HepG2 (cell line): ENCODE results near the gene DHRS12. TPM values are rescaled to one million over a fixed set of nuclear protein-coding genes. Genes with fewer than 3 reads are reported as not detected.

Experiments used
- ATAC-seq: fragments of 200-7000 bp; cut with Tn5 transposase; 3 replicates; pipeline ENCODE4 v1.9.1; 2020; ENCODE audit warnings: mild to moderate bottlenecking, moderate library complexity
- BruUV-seq: library from RNA; stranded (reverse); fragments of 400-500 nt; replicated peaks from 2 replicates; lab custom pipeline; 2021; lab: Mats Ljungman, UMichigan
- CTCF ChIA-PET: fragments of 300-600 bp; formaldehyde crosslinking; extraction: SDS; loops from one replicate; lab custom pipeline; 2021; ENCODE audit warnings: low total read pairs, inconsistent platforms, low intra/inter-chr PET ratio; lab: Yijun Ruan, JAX
- POLR2A ChIA-PET: fragments of 350-600 bp; sonication (Branson Sonifier 250); formaldehyde crosslinking; loops from one replicate; lab custom pipeline; 2020; ENCODE audit warnings: antibody characterized with exemption, inconsistent platforms; lab: Yijun Ruan, JAX
- DNase-seq: peaks from one replicate; pipeline ENCODE4 v3.0.0-alpha.2; 2015; ENCODE audit warnings: low spot score
- FAIRE-seq: peaks from 3 replicates; lab custom pipeline; 2011; peaks lifted over from hg19 to GRCh38; lab: Jason Lieb, UNC
- H2AFZ ChIP-seq: one replicate; pipeline ENCODE4 v1.6.1; 2011; ENCODE audit warnings: low read length, inconsistent platforms
- H3K27ac ChIP-seq: fragments of 300-600 bp; 3 replicates; pipeline ENCODE4 v1.8.0; 2011; ENCODE audit warnings: mixed run types, mild to moderate bottlenecking, mixed read lengths, low read length, inconsistent platforms; ENCODE audit not compliant: insufficient read depth; ENCODE audit errors: extremely low read length
- H3K27me3 ChIP-seq, 2 experiments: fragments of 200-600 bp in 1 of 2; 2 replicates in 1 of 2; 3 replicates in 1 of 2; pipeline versions ENCODE4 v1.6.0 to v1.8.0; 2011; ENCODE audit warnings: low read length in 2 of 2, mild to moderate bottlenecking in 2 of 2, moderate library complexity in 2 of 2, inconsistent platforms in 1 of 2; ENCODE audit not compliant: insufficient read depth in 2 of 2, control insufficient read depth in 1 of 2
- H3K36me3 ChIP-seq, 2 experiments: fragments of 200-600 bp in 1 of 2; replicated peaks in 1 of 2; 2 replicates in 1 of 2; 3 replicates in 1 of 2; pipeline versions ENCODE4 v1.5.1 to v1.8.0; 2011; ENCODE audit warnings: low read length in 2 of 2, inconsistent platforms in 1 of 2; ENCODE audit not compliant: insufficient read depth in 2 of 2, control insufficient read depth in 1 of 2
- H3K4me1 ChIP-seq: 2 replicates; pipeline ENCODE4 v1.5.1; 2012; ENCODE audit warnings: low read length, inconsistent platforms; ENCODE audit not compliant: insufficient read depth
- H3K4me2 ChIP-seq: 2 replicates; pipeline ENCODE4 v1.6.0; 2011; ENCODE audit warnings: low read depth, low read length, inconsistent platforms
- H3K4me3 ChIP-seq, 3 experiments: fragments of 200-600 bp in 1 of 3; sonication (generic), shearing (Covaris generic) in 1 of 3; replicated peaks in 1 of 3; 2 replicates each; pipeline ENCODE4 v1.5.1; 2011 to 2016; ENCODE audit warnings: low read length in 3 of 3, inconsistent platforms in 2 of 3, low read depth in 2 of 3, mild to moderate bottlenecking in 2 of 3, control low read depth in 1 of 3, mixed read lengths in 1 of 3; ENCODE audit not compliant: insufficient read depth in 1 of 3
- H3K79me2 ChIP-seq: one replicate; pipeline ENCODE4 v1.6.1; 2011; ENCODE audit warnings: low read length, inconsistent platforms; ENCODE audit not compliant: insufficient read depth
- H3K9ac ChIP-seq: 2 replicates; pipeline ENCODE4 v1.6.0; 2011; ENCODE audit warnings: mild to moderate bottlenecking, low read depth, low read length, inconsistent platforms; ENCODE audit not compliant: insufficient read depth
- H3K9me3 ChIP-seq: 2 replicates; pipeline ENCODE4 v1.5.1; 2012; ENCODE audit warnings: mild to moderate bottlenecking, low read length
- H4K20me1 ChIP-seq: 2 replicates; pipeline ENCODE4 v1.6.0; 2011; ENCODE audit warnings: inconsistent platforms, mild to moderate bottlenecking, low read length, moderate library complexity; ENCODE audit not compliant: insufficient read depth
- FOXK1 ChIP-seq: sonication (generic); formaldehyde crosslinking; IDR thresholded peaks from 2 replicates; pipeline ENCODE4 v1.4.0; 2020; ENCODE audit warnings: low read depth, missing genetic modification reagents, borderline replicate concordance
- KLF12 ChIP-seq: sonication (generic); formaldehyde crosslinking; IDR thresholded peaks from 2 replicates; pipeline ENCODE4 v1.4.0; 2020; ENCODE audit warnings: missing genetic modification reagents, borderline replicate concordance
- RAD21 ChIP-seq: fragments of 450-650 bp; formaldehyde crosslinking; IDR thresholded peaks from 2 replicates; pipeline ENCODE4 v1.5.0; 2020; ENCODE audit warnings: mild to moderate bottlenecking
- SALL2 ChIP-seq: sonication (generic); formaldehyde crosslinking; IDR thresholded peaks from 2 replicates; pipeline ENCODE4 v1.8.1; 2023; ENCODE audit warnings: mild to moderate bottlenecking, missing genetic modification reagents, inconsistent platforms
- SSRP1 ChIP-seq: IDR thresholded peaks from 2 replicates; pipeline ENCODE4 v1.6.1; 2016; ENCODE audit warnings: control low read depth
- STAG1 ChIP-seq: sonication (generic); formaldehyde crosslinking; IDR thresholded peaks from 2 replicates; pipeline ENCODE4 v1.4.0; 2020; ENCODE audit warnings: missing genetic modification reagents
- TARDBP ChIP-seq: sonication (generic); formaldehyde crosslinking; IDR thresholded peaks from 2 replicates; pipeline ENCODE4 v1.8.0; 2022; ENCODE audit warnings: mild to moderate bottlenecking, missing genetic modification reagents
- TCF12 ChIP-seq, 2 experiments: fragments of 450-650 bp in 1 of 2; sonication (generic) in 1 of 2; formaldehyde crosslinking in 1 of 2; IDR thresholded peaks; 2 replicates each; pipeline versions ENCODE4 v1.6.1 to v1.8.0; 2017 to 2022; ENCODE audit warnings: antibody characterized with exemption in 1 of 2, mild to moderate bottlenecking in 1 of 2, missing genetic modification reagents in 1 of 2, moderate library complexity in 1 of 2
- TEAD3 ChIP-seq: optimal IDR thresholded peaks from 2 replicates; pipeline ENCODE3; 2016; ENCODE audit warnings: borderline replicate concordance
- ZBTB46 ChIP-seq: sonication (generic); formaldehyde crosslinking; IDR thresholded peaks from 2 replicates; pipeline ENCODE4 v1.4.0; 2020; ENCODE audit warnings: mild to moderate bottlenecking, missing genetic modification reagents, borderline replicate concordance
- ZFP82 ChIP-seq: sonication (generic); formaldehyde crosslinking; IDR thresholded peaks from 2 replicates; pipeline ENCODE4 v1.5.1; 2020; ENCODE audit warnings: mild to moderate bottlenecking, missing genetic modification reagents, borderline replicate concordance
- ZNF446 ChIP-seq: sonication (generic); formaldehyde crosslinking; IDR thresholded peaks from 2 replicates; pipeline ENCODE4 v1.5.0; 2020; ENCODE audit warnings: mild to moderate bottlenecking, missing genetic modification reagents
- WGBS: methylation state at CpG from one replicate; pipeline ENCODE4 v1.1.6; 2017; ENCODE audit warnings: low lambda C conversion rate; 5-methylcytosine and 5-hydroxymethylcytosine counted together
- in situ Hi-C: cut with HindIII; loops from 2 replicates; pipeline ENCODE4 v1.10.0; 2017; ENCODE audit warnings: low pct_unique_long_range_greater_than_20kb; ENCODE audit not compliant: extremely low pct_ligation_motif_present
- intact Hi-C: fragments of 100-400 bp; cut with micrococcal nuclease; formaldehyde crosslinking; loops from one replicate; pipeline ENCODE4 v1.10.0; 2022; ENCODE audit not compliant: unreplicated experiment
- polyA plus RNA-seq, 8 experiments: library from polyadenylated mRNA; depleted of rRNA in 3 of 8; stranded (reverse) in 7 of 8; unstranded in 1 of 8; fragments of >200 nt; fragmentation: Illumina TruSeq in 4 of 8; extraction: Trizol in 4 of 8; gene quantifications; 2 replicates each; pipeline versions ENCODE4 v1.2.1 to v1.2.3, GENCODE V29; 2011 to 2016; ENCODE audit warnings: low read depth in 4 of 8, missing spikeins in 1 of 8, mixed read lengths in 1 of 8; ENCODE audit not compliant: insufficient read depth in 1 of 8
- total RNA-seq, 5 experiments: library from RNA; depleted of rRNA; stranded (reverse); fragments of >200 nt; fragmentation: Illumina TruSeq; extraction: Trizol; gene quantifications; 2 replicates each; pipeline ENCODE4 v1.2.3, GENCODE V29; 2016; ENCODE audit warnings: low read depth in 1 of 5
- TF ChIP-seq, protein P1 (sequence below): sonication (generic); formaldehyde crosslinking; IDR thresholded peaks from 2 replicates; pipeline ENCODE4 v1.4.0; 2020; ENCODE audit warnings: missing genetic modification reagents; ENCODE audit errors: not compliant biosample characterization
- TF ChIP-seq, protein P2 (sequence below): sonication (generic); formaldehyde crosslinking; IDR thresholded peaks from 2 replicates; pipeline ENCODE4 v1.4.0; 2020; ENCODE audit warnings: missing genetic modification reagents
- TF ChIP-seq, protein P3 (sequence below): sonication (generic); formaldehyde crosslinking; IDR thresholded peaks from 2 replicates; pipeline ENCODE4 v1.5.0; 2020; ENCODE audit warnings: mild to moderate bottlenecking, low read depth, missing genetic modification reagents, borderline replicate concordance

Gene DHRS12
- total and polyA plus RNA-seq, 2 of the 13 experiments (the other 11 are each of a cell fraction or from before 2014, with no cell fraction given): 7.2 to 8.4 TPM

- no peak for TF ChIP-seq ZFP82 (CRISPR knock-in tag)
- TF ChIP-seq, protein P1, sequence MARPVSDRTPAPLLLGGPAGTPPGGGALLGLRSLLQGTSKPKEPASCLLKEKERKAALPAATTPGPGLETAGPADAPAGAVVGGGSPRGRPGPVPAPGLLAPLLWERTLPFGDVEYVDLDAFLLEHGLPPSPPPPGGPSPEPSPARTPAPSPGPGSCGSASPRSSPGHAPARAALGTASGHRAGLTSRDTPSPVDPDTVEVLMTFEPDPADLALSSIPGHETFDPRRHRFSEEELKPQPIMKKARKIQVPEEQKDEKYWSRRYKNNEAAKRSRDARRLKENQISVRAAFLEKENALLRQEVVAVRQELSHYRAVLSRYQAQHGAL: peak; percentile 63
- 0 out of 2 replicates have a peak, but pooled peaks have one; percentile 16 for TF ChIP-seq FOXK1
Measured at GRCh38 chr13:51803422-51804294, at the start of gene DHRS12 (continued).

DNA sequence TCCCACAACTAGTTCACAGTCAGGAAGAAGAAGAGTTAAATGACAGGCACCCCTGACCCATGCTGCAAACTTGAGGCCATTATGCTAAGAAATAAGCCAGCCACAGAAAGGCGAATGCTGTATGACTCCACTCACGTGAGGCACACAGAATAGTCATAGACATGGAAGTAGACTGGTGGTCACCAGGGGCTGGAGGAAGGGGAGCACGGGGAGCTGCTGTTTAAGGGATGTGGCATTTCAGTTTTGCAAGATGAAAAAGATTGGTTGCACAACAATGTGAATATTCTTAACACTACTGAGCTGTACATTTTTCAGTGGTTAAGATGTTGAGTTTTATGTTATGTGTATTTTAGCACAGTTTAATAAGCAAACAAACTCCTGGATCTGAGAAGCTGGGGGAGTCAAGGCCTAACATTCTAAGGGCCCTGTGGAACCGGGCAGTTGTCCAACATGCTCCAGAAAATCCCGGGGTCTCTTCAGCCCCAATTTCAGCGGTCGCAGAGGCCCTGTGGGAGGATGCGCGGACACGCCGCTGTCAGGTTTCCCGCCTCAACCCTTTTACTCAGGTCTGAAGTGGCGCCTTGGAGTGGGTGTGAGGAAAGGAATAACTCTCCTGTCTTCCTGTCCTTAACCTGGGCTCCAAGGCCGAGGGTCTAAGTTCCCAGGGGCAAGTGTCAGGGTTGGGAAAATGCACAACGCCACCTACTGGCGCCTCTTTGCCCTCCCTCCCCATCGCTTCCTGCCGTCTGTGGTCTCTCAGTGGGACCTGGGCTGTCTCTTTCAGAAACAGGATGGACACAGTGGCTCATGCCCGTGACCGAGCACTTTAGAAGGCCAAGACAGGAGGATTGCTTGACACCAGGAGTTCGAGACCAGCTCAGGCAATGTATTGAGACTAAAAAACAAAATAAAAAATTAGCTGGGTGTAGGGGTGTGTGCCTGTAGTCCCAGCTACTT is 45.5 kb upstream of the DHRS12 start:
- ChIA-PET POLR2A (interaction anchor here (0.6 kb wide), 1 partner anchor 22 kb away, joined by 5 read pairs; no protein-coding TSS in a partner anchor), CTCF (interaction anchor here (1.7 kb wide), 1 partner anchor 34 kb away, joined by 8 read pairs; no protein-coding TSS in a partner anchor)
- no TSS peak for BruUV-seq
- Histone ChIP-seq H3K27ac (no peak overlapping the region), H3K36me3 (no peaks in the 10 kb centered on the region), H3K4me1 (peaks cover 27% of the 10 kb centered on the region), H3K9me3 (no peaks in the 10 kb centered on the region), H3K4me2 (no peak overlapping the region), H3K4me3 (no peak overlapping the region), H2AFZ (no peak overlapping the region), H3K79me2 (no peaks in the 10 kb centered on the region), H3K9ac (no peak overlapping the region), H4K20me1 (no peaks in the 10 kb centered on the region), H3K27me3 (no peaks in the 10 kb centered on the region)
- DNase-seq (peak; percentile 22), ATAC-seq (peak; percentile 76), FAIRE-seq (no peak)
- in situ Hi-C loops (no loop called here), intact Hi-C loops (no loop called here)
- WGBS: 62% methylated on average over 19 of the region's 21 CpGs
- TF ChIP-seq TARDBP (CRISPR knock-in tag) (no peak), STAG1 (CRISPR knock-in tag) (peak; percentile 50), ZBTB46 (CRISPR knock-in tag) (0 out of 2 replicates have a peak, but pooled peaks have one; percentile 48), SALL2 (CRISPR knock-in tag) (no peak), SSRP1 (no peak), RAD21 (no peak), ZNF446 (CRISPR knock-in tag) (no peak), TCF12 (IDR thresholded peaks at IDR 0.05) (no peak), TCF12 (CRISPR knock-in tag; IDR thresholded peaks at IDR 0.05) (no peak), KLF12 (CRISPR knock-in tag) (no peak), TEAD3 (CRISPR knock-in tag) (peak; percentile 8)
- TF ChIP-seq, protein P2, sequence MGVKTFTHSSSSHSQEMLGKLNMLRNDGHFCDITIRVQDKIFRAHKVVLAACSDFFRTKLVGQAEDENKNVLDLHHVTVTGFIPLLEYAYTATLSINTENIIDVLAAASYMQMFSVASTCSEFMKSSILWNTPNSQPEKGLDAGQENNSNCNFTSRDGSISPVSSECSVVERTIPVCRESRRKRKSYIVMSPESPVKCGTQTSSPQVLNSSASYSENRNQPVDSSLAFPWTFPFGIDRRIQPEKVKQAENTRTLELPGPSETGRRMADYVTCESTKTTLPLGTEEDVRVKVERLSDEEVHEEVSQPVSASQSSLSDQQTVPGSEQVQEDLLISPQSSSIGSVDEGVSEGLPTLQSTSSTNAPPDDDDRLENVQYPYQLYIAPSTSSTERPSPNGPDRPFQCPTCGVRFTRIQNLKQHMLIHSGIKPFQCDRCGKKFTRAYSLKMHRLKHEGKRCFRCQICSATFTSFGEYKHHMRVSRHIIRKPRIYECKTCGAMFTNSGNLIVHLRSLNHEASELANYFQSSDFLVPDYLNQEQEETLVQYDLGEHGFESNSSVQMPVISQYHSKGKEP (CRISPR knock-in tag): no peak
- TF ChIP-seq, protein P3, sequence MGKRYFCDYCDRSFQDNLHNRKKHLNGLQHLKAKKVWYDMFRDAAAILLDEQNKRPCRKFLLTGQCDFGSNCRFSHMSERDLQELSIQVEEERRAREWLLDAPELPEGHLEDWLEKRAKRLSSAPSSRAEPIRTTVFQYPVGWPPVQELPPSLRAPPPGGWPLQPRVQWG (CRISPR knock-in tag): no peak
